Stimulated activated CD8-positive, alpha-beta memory T cell treated with anti-CD3 and anti-CD28 coated beads, Interleukin-4, amount 100 ng/mL, for 48 hours (primary cell): Measurements from ENCODE around the gene CEP164.
"Not testable (repeated sequence)": the region's sequence is repeated elsewhere in the genome, so short reads cannot be mapped to it uniquely, and the experiment has no call there.

Experiments used
- DNase-seq: peaks from one replicate; pipeline ENCODE4 v3.0.0-alpha.2; 2020

CEP164 gene

DNA sequence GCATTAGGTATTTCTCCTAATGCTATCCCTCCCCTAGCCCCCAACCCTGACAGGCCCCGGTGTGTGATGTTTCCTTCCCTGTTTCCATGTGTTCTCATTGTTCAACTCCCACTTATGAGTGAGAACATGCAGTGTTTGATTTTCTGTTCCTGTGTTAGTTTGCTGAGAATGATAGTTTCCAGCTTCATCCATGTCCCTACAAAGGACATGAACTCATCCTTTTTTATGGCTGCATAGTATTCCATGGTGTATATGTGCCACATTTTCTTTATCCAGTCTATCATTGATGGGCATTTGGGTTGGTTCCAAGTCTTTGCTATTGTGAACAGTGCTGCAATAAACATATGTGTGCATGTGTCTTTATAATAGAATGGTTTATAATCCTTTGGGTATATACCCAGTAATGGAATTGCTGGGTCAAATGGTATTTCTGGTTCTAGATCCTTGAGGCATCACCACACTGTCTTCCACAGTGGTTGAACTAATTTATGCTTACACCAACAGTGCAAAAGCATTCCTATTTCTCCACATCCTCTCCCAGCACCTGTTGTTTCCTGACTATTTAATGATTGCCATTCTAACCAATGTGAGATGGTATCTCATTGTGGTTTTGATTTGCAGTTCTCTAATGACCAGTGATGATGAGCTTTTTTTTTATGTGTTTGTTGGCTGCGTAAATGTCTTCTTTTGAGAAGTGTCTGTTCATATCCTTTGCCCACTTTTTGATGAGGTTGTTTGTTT, 71.6 kb downstream of the CEP164 start:
- DNase-seq = not testable (repeated sequence)

DNA sequence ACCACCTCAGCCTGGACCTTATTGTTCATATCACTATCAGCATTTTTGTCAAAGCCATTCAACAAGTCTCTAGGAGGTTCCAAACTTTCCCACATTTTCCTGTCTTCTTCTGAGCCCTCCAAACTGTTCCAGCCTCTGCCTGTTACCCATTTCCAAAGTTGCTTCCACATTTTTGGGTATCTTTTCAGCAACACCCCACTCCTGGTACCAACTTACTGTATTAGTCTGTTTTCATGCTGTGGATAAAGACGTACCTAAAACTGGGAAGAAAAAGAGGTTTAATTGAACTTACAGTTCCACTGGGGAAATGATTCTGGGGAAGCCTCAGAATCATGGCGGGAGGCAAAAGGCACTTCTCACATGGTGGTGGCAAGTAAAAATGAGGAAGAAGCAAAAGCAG, 78.2 kb downstream of the CEP164 start:
- DNase-seq = not testable (repeated sequence)

DNA sequence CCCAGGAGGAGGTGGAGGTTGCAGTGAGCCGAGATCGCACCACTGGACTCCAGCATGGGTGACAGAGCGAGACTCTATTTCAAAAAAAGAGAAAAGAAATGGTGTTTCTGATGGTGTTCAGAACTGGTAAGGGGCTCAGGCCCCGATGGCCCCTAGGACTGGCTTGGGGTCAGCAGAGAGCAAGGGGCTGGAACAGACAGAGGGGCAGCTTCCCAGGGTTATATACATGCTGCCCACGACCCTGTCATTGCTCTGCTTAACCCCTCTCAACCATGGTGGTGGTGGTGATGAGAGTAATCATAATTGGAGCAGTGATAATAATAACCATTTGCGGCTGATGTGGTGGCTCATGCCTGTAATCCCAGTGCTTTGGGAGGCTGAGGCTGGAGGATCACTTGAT, 79.4 kb downstream of the CEP164 start:
- DNase-seq = no peak

DNA sequence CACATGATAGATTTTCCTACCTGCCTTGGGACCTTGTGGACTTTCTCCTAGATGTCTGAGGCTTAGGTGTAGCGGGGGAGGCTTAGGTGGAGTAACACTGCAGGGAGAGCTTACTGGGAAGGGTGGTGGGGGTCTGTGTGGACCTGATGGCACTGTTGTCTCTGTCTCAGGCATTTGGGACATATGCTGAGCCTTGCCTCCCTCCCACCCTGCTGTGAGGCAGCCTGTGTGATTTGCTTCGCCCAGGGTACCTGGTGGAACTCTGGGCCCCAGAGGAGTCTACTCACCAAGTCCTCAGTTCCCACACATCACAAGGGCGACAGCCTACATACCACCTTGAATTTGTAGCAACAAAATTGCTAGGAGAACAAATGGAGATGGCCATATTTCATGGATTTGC, 80.7 kb downstream of the CEP164 start:
- DNase-seq = no peak

DNA sequence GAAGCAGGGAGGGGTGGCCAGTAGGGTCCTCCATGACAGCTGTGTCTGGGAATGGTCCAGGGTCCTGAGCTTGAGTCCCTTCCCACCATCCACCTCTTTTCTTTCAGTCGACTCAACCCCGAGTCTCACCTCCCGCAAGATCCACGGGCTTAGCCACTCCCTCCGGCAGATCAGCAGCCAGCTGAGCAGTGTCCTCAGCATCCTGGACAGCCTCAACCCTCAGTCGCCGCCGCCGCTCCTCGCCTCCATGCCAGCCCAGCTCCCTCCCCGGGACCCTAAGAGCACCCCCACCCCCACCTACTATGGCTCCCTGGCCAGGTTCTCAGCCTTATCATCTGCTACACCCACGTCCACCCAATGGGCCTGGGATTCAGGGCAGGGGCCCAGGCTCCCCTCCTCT, 81.9 kb downstream of the CEP164 start:
- no peak for DNase-seq

DNA sequence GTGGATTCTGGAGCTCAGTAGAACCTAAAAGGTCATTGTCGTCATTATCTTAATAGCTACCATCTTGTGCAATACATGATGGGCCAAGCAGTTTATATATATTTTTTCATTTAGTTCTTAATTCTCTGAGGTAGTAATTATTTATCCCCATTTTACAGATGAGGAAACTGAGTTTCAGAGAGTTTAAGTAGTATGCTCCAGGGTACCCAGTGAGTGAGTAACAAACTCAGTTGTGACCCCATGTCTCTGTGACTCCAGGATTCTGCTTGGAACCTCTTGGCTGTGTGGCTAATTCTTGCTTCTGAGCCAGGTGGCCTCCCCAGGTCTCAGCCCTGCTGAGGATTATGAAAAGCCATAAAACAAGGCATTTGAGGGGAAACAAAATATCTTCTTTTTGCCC, 82.6 kb downstream of the CEP164 start:
- DNase-seq = no peak

DNA sequence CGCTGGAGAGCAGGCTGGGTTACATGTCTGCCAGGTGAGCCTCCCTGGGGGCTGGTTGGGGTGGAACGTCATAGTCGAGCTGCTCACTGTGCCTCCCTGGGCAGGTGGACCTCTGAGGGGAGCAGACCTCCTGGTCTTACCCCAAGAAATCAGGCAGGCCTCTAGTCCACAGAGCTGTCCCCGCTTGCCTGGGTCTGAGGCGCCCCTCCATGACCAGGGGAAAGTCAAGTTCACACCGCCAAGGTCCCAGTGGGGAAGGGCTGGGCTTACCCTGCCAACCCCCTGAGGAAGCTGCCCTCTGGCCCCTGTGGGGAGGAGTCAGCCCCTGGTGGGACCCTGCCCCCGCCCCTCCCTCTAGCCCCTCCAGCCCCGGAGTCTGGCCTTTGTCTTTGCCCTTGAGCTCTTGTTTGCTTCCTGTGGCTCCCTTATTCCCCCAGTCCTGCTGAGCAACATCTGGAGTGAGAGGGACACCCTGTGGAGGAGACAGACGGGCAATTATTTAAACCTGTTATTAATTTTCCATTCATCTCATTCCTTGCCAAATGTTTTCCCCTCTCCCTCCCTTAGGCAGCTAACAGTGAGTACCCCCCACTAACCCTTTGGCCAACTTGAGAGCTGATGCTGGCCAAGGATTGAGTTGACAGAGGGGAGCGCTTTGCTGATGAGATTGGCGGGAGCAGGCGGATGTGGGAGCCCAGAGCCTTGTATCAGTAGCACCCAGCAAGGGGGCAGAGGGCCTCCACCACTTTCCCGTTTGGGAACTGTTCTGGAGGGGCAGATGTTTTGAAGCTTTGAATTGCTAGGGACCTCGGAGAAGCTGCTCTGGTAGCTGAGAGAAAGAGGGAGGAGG, 83.4 kb downstream of the CEP164 start:
- DNase-seq = no peak

DNA sequence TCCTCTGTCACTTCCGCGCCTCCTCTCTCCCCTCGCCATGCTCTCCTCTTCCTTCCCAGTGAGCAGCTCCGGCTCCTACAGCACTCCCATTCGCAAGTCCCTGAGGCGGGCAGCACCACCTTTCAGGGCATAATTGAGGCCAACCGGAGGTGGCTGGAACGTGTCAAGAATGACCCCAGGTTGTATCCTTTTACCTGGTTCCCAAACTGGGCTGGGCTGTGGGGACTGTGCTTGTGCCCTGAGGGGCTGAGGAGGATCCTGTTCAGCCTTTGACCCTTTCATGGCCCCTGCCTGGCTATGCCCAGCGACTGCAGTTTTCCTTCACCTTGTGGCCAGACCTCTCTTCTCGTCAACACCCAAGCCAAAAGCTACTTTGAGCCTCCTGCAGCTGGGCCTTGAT, 84.1 kb downstream of the CEP164 start:
- no peak for DNase-seq

DNA sequence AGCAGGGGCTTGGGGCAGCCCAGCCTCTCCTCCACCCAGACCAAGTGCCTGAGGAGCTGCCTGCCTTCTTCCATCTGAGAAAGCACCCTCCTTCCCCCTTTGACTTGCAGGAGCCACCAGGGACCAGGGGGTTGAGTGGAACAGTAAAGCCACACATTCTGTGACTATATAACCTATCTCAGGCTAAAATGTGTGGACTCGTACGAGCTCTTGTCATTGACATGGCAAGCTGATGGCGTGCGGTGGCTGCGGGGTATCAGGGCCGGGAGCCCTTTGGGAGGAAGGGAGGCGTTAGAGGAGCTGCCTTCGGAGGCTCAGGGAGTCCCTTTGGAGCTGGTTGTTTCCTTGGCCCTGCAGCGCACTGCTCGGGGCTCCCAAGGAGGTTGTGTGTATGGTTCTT, 84.5 kb downstream of the CEP164 start:
- DNase-seq = no peak

DNA sequence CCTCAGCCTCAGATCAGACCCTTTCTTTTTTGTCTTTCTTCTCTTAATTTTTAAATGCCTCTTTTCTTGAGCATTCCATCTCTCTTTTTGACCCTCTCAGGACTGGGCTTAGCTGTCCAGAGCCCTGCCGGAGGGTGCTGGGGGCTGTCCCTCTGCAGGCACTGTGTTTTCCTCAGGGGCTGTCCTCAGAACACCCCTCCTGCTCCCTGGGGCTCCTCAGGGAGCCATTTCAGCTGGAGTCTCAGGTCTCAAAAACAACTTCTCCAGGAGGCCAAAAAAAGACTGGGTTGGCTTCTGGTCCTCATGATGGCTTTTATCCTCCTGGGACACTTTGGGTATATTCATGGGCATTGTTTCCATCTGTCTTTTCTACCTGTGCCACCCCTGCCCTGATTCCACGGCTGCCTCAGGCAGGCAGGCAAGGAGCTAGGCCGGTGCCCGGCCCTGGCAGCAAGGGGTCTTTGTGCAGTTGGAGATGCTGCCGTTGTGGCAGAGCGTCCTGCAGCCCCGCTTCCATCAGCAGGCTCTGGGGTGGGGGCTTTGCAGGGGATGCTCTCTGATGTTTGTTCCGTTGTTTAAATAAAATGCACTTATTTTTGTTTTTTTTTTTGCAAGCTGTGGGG, 85.1 kb downstream of the CEP164 start:
- no peak for DNase-seq

DNA sequence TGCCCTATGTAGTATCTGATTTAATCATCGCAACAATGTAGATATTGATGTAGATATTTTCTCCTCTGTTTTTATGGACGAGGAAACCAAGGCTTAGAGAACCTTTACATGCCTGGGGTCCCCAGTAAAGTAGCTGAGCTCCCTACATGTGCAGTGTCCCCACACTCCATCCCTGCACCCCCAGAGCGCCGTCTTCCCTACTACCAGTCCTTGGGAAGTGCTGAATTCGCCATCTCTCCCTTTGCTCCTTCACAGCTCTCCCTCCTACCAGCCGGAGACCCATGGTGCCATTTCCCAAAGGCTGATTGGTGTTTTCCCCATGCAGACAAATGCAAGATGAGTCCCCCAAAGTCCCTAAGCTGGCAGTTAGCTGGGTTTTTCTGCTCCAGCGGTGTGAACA, 86.0 kb downstream of the CEP164 start:
- DNase-seq = no peak

DNA sequence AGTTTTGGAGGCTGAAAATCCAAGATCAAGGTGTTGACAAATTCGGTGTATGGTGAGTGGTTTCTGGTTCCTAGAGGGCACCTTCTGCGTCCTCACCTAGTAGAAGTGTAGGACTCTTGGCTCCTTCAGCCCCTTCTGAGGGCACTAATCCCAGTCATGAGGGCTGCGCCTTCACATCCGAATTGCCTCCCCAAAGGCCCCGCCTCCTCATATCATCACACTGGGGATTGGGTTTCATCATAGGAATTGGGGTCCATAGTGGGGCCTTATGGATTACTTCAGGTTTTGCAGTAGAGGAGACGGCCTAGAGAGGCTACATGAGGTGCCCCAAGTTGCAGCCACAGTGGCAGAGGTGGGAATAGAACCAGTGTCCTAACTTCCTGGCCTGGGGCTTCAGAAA, 87.1 kb downstream of the CEP164 start:
- DNase-seq = no peak

DNA sequence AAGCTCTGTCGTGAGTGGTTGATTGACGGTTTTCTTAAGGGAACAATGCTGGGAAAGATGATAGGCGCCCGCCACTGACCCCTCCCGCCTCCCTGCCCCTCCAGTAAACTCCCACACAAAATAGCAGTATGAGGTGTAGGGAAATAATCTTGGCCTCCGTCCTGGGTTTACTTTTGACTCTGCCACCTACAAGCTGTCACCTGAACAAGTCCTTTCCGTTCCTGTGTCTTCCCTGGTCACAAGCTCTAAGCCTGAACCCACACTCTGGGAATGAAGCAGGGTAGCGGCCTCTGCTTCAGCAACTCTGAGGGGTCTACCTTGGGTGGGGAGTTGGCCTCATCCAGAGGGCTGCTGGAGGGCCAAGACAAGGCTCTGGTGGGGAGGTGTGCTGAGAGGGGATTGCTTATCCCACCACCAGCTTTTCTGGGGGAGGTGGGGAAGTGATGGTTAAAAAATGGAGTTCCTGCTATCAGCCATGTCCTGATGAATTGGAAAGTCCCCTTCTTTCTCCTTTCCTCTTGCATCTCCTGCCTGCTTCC, 87.8 kb downstream of the CEP164 start:
- DNase-seq = no peak

DNA sequence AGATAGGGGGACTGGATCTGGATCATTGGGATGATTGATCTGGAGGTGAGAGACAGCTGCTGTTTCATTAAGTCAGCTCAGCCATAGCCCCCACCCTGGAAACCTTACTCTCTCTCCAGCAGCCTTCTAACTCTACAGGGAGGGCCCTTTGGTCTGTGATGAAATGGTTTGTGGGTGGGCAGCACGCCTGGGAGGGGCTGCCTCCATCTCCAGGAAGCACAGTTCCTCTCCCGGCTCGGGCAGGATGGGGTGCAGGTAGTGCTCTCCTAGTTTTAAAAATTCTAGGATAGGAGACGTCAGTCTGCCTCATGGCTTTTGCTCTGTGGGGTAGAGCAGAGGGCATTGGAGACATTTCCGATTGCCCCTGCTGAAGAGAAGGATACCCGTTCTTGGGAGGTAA, 89.7 kb downstream of the CEP164 start:
- no peak for DNase-seq

DNA sequence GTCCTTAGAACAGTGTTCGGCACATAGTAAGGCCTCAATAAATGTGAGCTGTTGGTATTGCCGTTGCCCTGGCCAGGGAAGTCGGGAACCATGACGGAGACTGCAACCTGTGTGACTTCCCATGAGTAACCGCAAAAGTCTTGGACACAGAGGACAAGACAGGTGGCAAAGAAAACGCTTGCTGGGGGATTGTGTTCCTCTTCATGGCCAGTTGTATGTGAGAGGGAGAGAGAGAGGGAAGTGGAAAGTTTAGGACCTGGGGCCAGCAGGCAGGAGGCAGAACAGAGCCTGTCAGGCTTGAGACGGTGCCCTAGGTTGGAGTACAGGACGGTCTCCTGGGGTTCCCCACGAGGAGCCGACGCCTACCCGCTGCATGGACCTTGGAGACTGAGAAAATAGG, 90.2 kb downstream of the CEP164 start:
- DNase-seq = no peak

DNA sequence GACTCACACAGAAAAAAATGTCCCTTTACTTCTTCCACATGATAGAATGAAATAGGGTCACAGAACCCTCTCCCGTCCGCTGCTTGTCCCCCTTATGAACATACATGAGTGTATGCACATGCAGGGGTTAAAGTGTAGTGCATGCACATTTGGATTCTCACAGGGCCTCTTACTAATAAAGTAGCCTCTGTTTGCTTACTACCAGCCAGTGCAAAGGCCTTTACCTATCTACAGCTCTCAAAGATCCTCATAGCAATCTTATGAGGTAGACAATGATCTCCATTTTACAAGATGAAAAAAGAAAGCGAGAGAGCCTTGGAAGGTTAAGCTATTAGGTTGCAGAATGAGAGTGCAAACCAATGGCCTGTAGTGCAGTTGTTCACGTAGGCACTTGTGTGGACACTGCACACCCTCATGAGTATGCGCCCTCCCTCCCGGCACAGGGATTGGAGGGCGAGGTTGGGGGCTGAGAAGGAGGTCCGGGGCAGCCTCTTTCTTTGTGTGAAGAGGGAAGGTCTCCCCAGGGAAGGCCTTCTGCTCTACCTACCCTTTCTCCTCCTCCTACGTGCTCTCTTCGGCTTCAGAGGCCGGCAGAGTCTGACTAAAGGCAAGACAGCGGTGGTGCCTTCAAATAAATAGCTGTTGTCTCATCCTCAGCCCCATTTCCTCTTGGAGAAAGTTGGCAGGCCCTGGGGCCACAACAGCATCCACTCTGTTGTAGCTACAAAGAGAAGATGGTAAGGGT, 91.3 kb downstream of the CEP164 start:
- DNase-seq = no peak

DNA sequence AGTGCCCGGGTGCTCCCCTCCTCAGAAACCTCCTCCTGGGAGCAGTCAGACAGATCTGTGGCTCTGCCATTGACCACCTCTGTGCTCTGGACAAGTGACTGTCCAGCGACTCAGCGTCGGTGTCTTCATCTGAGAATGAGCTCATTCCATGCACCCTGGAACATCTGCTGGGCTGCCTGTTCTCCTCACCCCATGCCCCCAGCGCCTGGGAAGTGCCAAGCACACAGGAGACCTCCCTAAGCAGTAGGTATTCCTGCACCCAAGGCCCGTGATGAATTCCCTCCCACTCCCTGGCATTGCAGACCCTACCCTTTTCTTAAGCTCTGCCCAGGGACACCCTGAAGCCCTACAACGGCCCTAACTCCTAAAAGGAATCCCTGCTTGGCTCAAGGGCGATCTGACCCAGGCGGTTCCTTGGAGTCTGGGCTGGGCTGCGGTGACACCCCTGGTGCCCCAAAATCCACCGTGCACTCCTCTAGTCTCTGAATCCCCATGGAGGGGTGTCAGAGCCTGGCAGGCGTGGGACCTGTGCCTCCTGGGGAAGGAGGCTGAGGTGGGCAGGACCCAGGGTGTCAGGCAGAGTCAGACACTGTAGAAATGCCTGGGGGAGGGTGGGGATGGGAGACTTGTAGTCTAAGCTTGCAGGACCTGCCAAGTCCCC, 92.0 kb downstream of the CEP164 start:
- DNase-seq = no peak

DNA sequence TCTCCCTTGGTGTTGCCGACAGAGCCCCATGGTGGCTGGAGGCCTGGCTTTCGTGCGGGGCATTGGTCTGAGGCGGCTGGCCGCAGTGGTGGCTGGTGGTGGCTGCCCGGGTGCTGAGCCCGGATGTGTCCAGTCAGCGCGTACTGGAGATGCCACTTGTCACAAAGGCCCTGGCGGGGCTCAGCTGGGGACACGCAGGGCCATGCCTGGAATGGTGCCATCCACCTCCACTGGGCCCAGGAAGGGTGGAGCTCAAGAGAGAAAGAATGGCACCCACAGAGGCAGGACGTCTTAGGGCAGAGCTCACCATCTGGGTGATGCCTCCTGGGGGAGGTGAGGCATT, 92.5 kb downstream of the CEP164 start:
- DNase-seq = no peak

DNA sequence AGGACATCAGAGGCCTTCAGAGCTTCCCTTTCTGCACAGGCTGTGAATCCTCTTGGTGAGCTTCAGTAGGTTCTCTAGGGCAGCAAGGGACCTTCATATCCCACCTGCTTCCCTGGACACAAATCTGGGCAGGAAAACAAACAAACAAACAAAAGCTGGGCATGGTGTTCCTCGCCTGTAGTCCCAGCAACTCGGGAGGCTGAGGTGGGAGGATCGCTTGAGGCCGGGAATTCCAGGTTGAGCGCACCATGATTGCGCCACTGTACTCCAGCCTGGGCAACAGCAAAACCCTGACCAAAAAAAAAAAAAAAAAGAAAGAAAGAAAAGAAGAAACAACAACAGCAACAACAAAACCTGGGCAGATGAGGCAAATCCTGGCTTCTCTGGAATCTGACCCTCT, 92.9 kb downstream of the CEP164 start:
- no peak for DNase-seq

DNA sequence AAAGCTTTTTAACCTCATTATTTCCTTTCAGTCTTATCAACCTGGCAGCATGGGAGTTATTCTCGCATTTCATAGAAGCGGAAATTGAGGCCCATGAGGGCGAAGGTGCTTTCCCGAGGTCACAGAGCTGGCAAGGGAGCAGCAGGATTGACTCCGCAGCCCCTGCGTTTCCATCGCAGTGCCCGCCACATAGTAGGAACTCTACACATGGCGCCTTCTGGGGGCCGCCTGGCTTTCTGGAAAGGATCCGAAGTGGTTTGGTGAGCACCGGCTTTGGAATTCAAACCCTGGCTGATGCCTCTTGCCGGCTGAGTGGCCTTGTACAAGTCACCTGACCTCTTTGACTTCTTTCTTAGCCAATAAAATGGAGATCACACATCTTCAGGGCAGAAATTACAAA, 93.4 kb downstream of the CEP164 start:
- DNase-seq = no peak

DNA sequence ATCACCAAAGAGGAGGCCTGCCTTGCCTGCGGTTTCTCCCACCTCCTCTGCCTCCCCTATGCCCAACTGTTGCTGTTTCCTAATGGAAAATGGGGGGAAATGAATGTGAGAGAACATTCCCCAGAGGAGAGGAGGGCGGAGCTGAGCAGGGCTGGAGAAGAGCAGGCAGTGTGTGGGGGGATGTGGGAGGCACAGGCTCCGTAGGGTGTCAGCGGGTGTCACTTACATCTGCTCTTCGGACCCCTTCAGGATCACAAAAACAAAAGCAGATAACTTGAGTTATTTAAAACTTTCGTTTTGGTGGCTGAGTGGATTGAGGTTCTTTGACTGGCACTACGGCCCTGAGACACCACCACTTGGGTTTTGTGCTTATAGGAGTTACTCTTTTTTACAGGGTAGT, 93.8 kb downstream of the CEP164 start:
- no peak for DNase-seq

DNA sequence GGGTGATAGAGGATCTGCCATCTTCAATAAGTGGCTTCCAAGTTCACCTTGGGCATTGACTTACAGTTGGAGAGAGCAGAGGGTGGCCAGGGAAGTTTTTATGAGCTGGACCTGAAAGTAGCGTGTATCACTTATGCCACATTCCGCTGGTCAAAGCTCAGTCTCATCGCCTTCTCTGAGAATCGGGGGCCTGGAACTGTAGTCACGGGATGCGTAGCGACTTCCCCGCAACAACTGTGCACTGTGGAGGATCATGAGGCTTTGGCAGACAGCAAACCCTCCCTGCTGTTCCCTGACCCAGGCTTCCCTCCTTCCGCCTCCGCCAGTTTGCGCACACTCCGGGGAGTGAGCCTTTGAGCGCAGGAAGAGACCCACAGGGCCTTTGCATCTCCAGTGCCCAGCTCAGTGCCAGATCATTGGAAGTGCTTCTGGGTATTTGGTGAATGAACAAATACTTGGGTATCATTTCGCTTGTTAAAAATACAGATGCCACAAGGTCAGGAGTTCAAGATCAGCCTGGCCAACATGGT, 95.5 kb downstream of the CEP164 start:
- DNase-seq = no peak
